Fibroblast of lung (primary cell): Measurements from ENCODE around the gene EXOSC1. TPM values are rescaled to one million over a fixed set of nuclear protein-coding genes. Genes with fewer than 3 reads are reported as not detected.

ENCODE experiments used
- DNase-seq, 2 donors: peaks; one replicate each; pipeline versions ENCODE4 v3.0.0 to v3.0.0-alpha.2; 2010; ENCODE audit warnings: low read depth in 2 of 2
- H2AFZ ChIP-seq: 2 replicates; pipeline ENCODE4 v1.5.1; 2012; ENCODE audit warnings: low read length, control low read depth, inconsistent platforms
- H3K27ac ChIP-seq: 2 replicates; pipeline ENCODE4 v1.5.1; 2011; ENCODE audit warnings: low read length, control low read depth; ENCODE audit not compliant: insufficient read depth
- H3K27me3 ChIP-seq: 2 replicates; pipeline ENCODE4 v1.5.1; 2011; ENCODE audit warnings: mild to moderate bottlenecking, low read length; ENCODE audit not compliant: control insufficient read depth, insufficient read depth
- H3K36me3 ChIP-seq: 2 replicates; pipeline ENCODE4 v1.5.1; 2011; ENCODE audit warnings: low read length; ENCODE audit not compliant: control insufficient read depth, insufficient read depth
- H3K4me1 ChIP-seq: 2 replicates; pipeline ENCODE4 v1.5.1; 2011; ENCODE audit warnings: low read length; ENCODE audit not compliant: control insufficient read depth, insufficient read depth; ENCODE audit errors: extremely low read depth
- H3K4me2 ChIP-seq: 2 replicates; pipeline ENCODE4 v1.5.1; 2011; ENCODE audit warnings: low read length, control low read depth; ENCODE audit not compliant: insufficient read depth; ENCODE audit errors: extremely low read depth
- H3K4me3 ChIP-seq, 4 experiments: fragments of 200-600 bp in 1 of 4; sonication (generic) in 1 of 4; replicated peaks in 1 of 4; 2 replicates each; pipeline ENCODE4 v1.5.1; 2011 to 2016; ENCODE audit warnings: low read length in 4 of 4, low read depth in 3 of 4, mild to moderate bottlenecking in 3 of 4, control low read depth in 2 of 4, inconsistent platforms in 1 of 4, mixed read lengths in 1 of 4; ENCODE audit not compliant: insufficient read depth in 1 of 4; ENCODE audit errors: control extremely low read depth in 1 of 4
- H3K79me2 ChIP-seq: 2 replicates; pipeline ENCODE4 v1.5.1; 2012; ENCODE audit warnings: mild to moderate bottlenecking, low read length, inconsistent platforms; ENCODE audit not compliant: control insufficient read depth, insufficient read depth
- H3K9ac ChIP-seq: 2 replicates; pipeline ENCODE4 v1.5.1; 2011; ENCODE audit warnings: mild to moderate bottlenecking, low read length, control low read depth; ENCODE audit not compliant: insufficient read depth
- H3K9me3 ChIP-seq: 2 replicates; pipeline ENCODE4 v1.5.1; 2012; ENCODE audit warnings: low read depth, low read length; ENCODE audit not compliant: control insufficient read depth, insufficient read depth
- H4K20me1 ChIP-seq: 2 replicates; pipeline ENCODE4 v1.5.1; 2011; ENCODE audit warnings: low read length; ENCODE audit not compliant: control insufficient read depth, insufficient read depth; ENCODE audit errors: extremely low read depth
- EZH2 ChIP-seq: IDR thresholded peaks from 2 replicates; pipeline ENCODE4 v1.5.1; 2012; ENCODE audit warnings: low read length, control low read depth, mild to moderate bottlenecking; ENCODE audit errors: missing control alignments
- polyA plus RNA-seq, 2 donors: library from polyadenylated mRNA; depleted of rRNA in 1 of 2; stranded (reverse) in 1 of 2; unstranded in 1 of 2; fragments of >200 nt; gene quantifications; 2 replicates each; pipeline ENCODE4 v1.2.1, GENCODE V29; 2011 to 2012; ENCODE audit warnings: missing spikeins in 1 of 2
- total RNA-seq: library from RNA; depleted of rRNA; stranded (reverse); fragments of >200 nt; gene quantifications from 2 replicates; pipeline ENCODE4 v1.2.1, GENCODE V29; 2014
- TF ChIP-seq, protein P1 (sequence below), 2 donors: IDR thresholded peaks in 1 of 2; conservative IDR thresholded peaks in 1 of 2; 1 replicate in 1 of 2; 2 replicates in 1 of 2; pipeline ENCODE4 v1.5.1; 2011 to 2012; ENCODE audit warnings: low read length in 2 of 2, control low read depth in 1 of 2, inconsistent platforms in 1 of 2, low read depth in 1 of 2, mild to moderate bottlenecking in 1 of 2

EXOSC1 gene
- total and polyA plus RNA-seq, 2 donors (not counting 1 experiment from before 2014, with no cell fraction given): 32.7 to 39.5 TPM

DNA sequence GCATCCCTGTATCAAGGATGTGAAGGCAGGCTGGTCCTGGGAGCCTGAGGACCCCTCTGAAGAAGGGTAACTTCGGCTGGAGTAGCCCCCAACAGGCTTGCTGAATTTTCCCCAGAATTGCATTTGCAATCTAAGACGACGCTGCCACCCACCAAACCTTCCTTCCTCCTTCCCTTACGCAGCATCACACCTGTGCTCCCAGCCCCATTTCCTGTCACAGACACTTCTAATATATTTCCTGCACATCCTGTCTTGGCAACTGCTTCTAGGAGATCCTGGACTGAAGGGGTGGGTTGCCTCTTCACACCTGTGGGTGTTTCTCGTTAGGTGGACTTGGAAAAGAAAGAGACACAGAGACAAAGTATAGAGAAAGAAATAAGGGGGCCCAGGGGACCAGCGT is 29.2 kb downstream of the EXOSC1 start:
- Histone ChIP-seq H3K27me3 (no peaks in the 10 kb centered on the region), H3K4me1 (peaks cover 4% of the 10 kb centered on the region), H3K9ac (no peak overlapping the region), H3K36me3 (no peaks in the 10 kb centered on the region), H3K9me3 (no peaks in the 10 kb centered on the region), H3K4me3 (no peak overlapping the region), H3K4me2 (no peak overlapping the region), H3K27ac (no peak overlapping the region), H2AFZ (no peak overlapping the region), H3K79me2 (no peaks in the 10 kb centered on the region), H4K20me1 (no peaks in the 10 kb centered on the region)
- no peak for TF ChIP-seq EZH2
- TF ChIP-seq, protein P1, sequence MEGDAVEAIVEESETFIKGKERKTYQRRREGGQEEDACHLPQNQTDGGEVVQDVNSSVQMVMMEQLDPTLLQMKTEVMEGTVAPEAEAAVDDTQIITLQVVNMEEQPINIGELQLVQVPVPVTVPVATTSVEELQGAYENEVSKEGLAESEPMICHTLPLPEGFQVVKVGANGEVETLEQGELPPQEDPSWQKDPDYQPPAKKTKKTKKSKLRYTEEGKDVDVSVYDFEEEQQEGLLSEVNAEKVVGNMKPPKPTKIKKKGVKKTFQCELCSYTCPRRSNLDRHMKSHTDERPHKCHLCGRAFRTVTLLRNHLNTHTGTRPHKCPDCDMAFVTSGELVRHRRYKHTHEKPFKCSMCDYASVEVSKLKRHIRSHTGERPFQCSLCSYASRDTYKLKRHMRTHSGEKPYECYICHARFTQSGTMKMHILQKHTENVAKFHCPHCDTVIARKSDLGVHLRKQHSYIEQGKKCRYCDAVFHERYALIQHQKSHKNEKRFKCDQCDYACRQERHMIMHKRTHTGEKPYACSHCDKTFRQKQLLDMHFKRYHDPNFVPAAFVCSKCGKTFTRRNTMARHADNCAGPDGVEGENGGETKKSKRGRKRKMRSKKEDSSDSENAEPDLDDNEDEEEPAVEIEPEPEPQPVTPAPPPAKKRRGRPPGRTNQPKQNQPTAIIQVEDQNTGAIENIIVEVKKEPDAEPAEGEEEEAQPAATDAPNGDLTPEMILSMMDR (conservative IDR thresholded peaks at IDR 0.05 in 1 of 2, IDR thresholded peaks at IDR 0.05 in 1 of 2; ENCODE audit: low read depth in 1 of 2, low read length in 2 of 2): no peak
- DNase-seq: no peak

DNA sequence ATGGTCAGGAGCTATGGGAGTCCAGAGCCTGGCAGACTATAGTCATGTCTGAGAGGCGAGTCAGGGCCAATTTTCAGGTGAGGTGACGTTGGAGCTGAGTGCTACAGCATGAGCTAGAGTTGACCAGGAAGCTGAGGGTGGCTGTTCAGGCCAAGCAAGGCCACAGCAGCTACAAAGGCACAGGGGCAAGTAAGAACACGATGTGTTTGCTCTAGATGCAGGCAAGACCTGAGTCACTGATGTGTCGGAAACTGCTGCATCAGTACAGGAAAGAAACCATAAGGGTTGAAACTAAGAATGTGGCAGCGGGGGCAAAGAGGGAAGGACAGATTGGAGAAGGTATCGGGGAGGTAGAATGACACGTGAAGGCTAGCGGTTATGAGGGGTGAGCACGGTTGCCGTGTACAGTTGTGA is 32.9 kb downstream of the EXOSC1 start:
- H3K36me3 ChIP-seq: no peaks in the 10 kb centered on the region
- no peak overlapping the region for H3K27ac ChIP-seq
- H3K79me2 ChIP-seq: no peaks in the 10 kb centered on the region
- H3K27me3 ChIP-seq: no peaks in the 10 kb centered on the region
- no peaks in the 10 kb centered on the region for H3K9me3 ChIP-seq
- H3K9ac ChIP-seq: no peak overlapping the region
- peaks cover 4% of the 10 kb centered on the region for H3K4me1 ChIP-seq
- H3K4me3 ChIP-seq: no peak overlapping the region
- no peaks in the 10 kb centered on the region for H4K20me1 ChIP-seq
- TF ChIP-seq EZH2: no peak
- TF ChIP-seq, protein P1 (conservative IDR thresholded peaks at IDR 0.05 in 1 of 2, IDR thresholded peaks at IDR 0.05 in 1 of 2; ENCODE audit: low read depth in 1 of 2, low read length in 2 of 2): no peak
- no peak overlapping the region for H2AFZ ChIP-seq
- H3K4me2 ChIP-seq: no peak overlapping the region
- peak in 1 of 2 donors; percentile 15 for DNase-seq

DNA sequence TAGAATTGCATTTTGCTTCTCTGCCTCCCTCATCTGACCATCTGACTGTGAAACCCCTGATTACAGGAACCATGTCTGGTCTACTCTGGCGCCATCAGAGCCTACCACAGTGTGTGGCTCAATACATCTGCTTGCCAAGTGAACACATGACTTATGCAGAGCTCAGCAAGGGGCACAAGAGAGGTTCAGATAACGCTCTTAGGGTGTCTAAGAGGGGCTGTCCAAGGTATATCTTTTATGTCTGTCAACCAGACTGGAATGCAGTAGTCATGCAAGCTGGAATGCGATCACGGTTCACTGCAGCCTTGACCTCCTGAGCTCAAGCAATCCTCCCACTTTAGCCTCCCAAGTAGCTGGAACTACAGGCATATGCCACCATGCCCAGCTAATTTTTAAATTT is 34.4 kb downstream of the EXOSC1 start:
- Histone ChIP-seq H2AFZ (no peak overlapping the region), H3K9ac (no peak overlapping the region), H3K36me3 (no peaks in the 10 kb centered on the region), H3K27ac (no peak overlapping the region), H3K79me2 (no peaks in the 10 kb centered on the region), H4K20me1 (no peaks in the 10 kb centered on the region), H3K9me3 (no peaks in the 10 kb centered on the region), H3K4me3 (no peak overlapping the region), H3K4me2 (no peak overlapping the region), H3K27me3 (no peaks in the 10 kb centered on the region), H3K4me1 (peaks cover 4% of the 10 kb centered on the region)
- DNase-seq: peak in 1 of 2 donors; percentile 72
- TF ChIP-seq, protein P1 (conservative IDR thresholded peaks at IDR 0.05 in 1 of 2, IDR thresholded peaks at IDR 0.05 in 1 of 2; ENCODE audit: low read depth in 1 of 2, low read length in 2 of 2): no peak
- no peak for TF ChIP-seq EZH2
